T-cell (primary cell): ENCODE data around the gene MAST3. TPM values are rescaled to one million over a fixed set of nuclear protein-coding genes. Genes with fewer than 3 reads are reported as not detected.
A peak's percentile ranks its signal among the peaks of the same experiment; 100 is the strongest.

Experiments used
- ATAC-seq, 4 experiments: fragments of 200-7000 bp in 3 of 4; fragments of 150-1000 bp in 1 of 4; cut with Tn5 transposase; replicated peaks in 1 of 4; 1 replicate in 3 of 4; 2 replicates in 1 of 4; pipeline ENCODE4 v1.10.0; 2021; ENCODE audit warnings: moderate library complexity in 3 of 4, mild to moderate bottlenecking in 2 of 4, moderate number of reproducible peaks in 1 of 4
- CTCF ChIA-PET, 2 donors: fragments of 300-600 bp; sonication (Branson Sonifier 250); formaldehyde crosslinking; loops; one replicate each; lab custom pipeline; 2022; ENCODE audit warnings: antibody characterized with exemption in 2 of 2; lab: Charles Lee
- POLR2A ChIA-PET, 2 donors: fragments of 300-600 bp; sonication (Branson Sonifier 250); formaldehyde crosslinking; loops; one replicate each; lab custom pipeline; 2022; ENCODE audit warnings: antibody characterized with exemption in 2 of 2; lab: Charles Lee
- DNase-seq, 35 experiments: peaks; one replicate each; pipeline versions ENCODE4 v3.0.0 to v3.0.0-alpha.2; 2013 to 2023
- H3K27ac ChIP-seq: one replicate; pipeline ENCODE4 v1.5.1; 2013; ENCODE audit warnings: low read length
- H3K27me3 ChIP-seq, 2 experiments: replicated peaks in 1 of 2; 1 replicate in 1 of 2; 2 replicates in 1 of 2; pipeline versions ENCODE4 v1.6.1 to v1.7.0; 2013; ENCODE audit warnings: low read length in 1 of 2, mixed read lengths in 1 of 2; ENCODE audit not compliant: control insufficient read depth in 2 of 2, insufficient read depth in 2 of 2; ENCODE audit errors: extremely low read depth in 1 of 2
- H3K36me3 ChIP-seq, 2 donors: 1 replicate in 1 of 2; 2 replicates in 1 of 2; pipeline versions ENCODE4 v1.6.1 to v1.7.0; 2013; ENCODE audit warnings: low read length in 1 of 2; ENCODE audit not compliant: control insufficient read depth in 2 of 2, insufficient read depth in 1 of 2; ENCODE audit errors: extremely low read depth in 1 of 2
- H3K4me1 ChIP-seq, 2 experiments: 1 replicate in 1 of 2; 2 replicates in 1 of 2; pipeline versions ENCODE4 v1.6.1 to v1.7.0; 2013; ENCODE audit warnings: low read length in 2 of 2, mixed read lengths in 1 of 2; ENCODE audit not compliant: insufficient read depth in 2 of 2, control insufficient read depth in 1 of 2; ENCODE audit errors: extremely low read depth in 1 of 2
- H3K4me3 ChIP-seq, 2 donors: 1 replicate in 1 of 2; 2 replicates in 1 of 2; pipeline versions ENCODE4 v1.5.1 to v1.7.0; 2013; ENCODE audit warnings: mild to moderate bottlenecking in 2 of 2, low read length in 1 of 2, moderate library complexity in 1 of 2; ENCODE audit not compliant: control insufficient read depth in 1 of 2; ENCODE audit errors: extremely low read depth in 1 of 2
- H3K9me3 ChIP-seq: 2 replicates; pipeline ENCODE4 v1.7.0; 2013
- H3K27ac Mint-ChIP-seq, 2 donors: one replicate each; pipeline ENCODE4 v1.8.0; 2020 to 2021; ENCODE audit warnings: mild to moderate bottlenecking in 2 of 2, mixed read lengths in 2 of 2
- H3K27me3 Mint-ChIP-seq, 2 donors: one replicate each; pipeline ENCODE4 v1.8.0; 2021 to 2022; ENCODE audit warnings: mixed read lengths in 2 of 2
- H3K36me3 Mint-ChIP-seq: one replicate; pipeline ENCODE4 v1.8.0; 2021; ENCODE audit warnings: mixed read lengths
- H3K4me1 Mint-ChIP-seq, 3 donors: one replicate each; pipeline ENCODE4 v1.8.0; 2020 to 2022; ENCODE audit warnings: mixed read lengths in 3 of 3, mild to moderate bottlenecking in 1 of 3
- H3K4me3 Mint-ChIP-seq, 3 donors: one replicate each; pipeline ENCODE4 v1.8.0; 2020 to 2022; ENCODE audit warnings: mild to moderate bottlenecking in 3 of 3, mixed read lengths in 3 of 3, moderate library complexity in 3 of 3
- H3K9me3 Mint-ChIP-seq, 3 donors: one replicate each; pipeline ENCODE4 v1.8.0; 2020 to 2022; ENCODE audit warnings: mixed read lengths in 3 of 3
- whole genome bisulfite sequencing: methylation state at CpG from one replicate; pipeline ENCODE4 v1.1.5; 2013; ENCODE audit warnings: missing lambda C conversion rate; ENCODE audit not compliant: insufficient coverage; 5-methylcytosine and 5-hydroxymethylcytosine counted together
- total RNA-seq, 35 experiments: library from RNA in 6 of 35; stranded (reverse) in 6 of 35; fragments of 120-200 nt in 1 of 35; gene quantifications; one replicate each; pipeline versions ENCODE4 v1.2.1 to v1.2.4 and lab custom pipeline; 2013 to 2026

The MAST3 gene
- total RNA-seq, 5 donors from 2014 or later (not counting 1 experiment from before 2014, with no cell fraction given), result 42.0 to 60.2 (median 53.2) TPM

DNA sequence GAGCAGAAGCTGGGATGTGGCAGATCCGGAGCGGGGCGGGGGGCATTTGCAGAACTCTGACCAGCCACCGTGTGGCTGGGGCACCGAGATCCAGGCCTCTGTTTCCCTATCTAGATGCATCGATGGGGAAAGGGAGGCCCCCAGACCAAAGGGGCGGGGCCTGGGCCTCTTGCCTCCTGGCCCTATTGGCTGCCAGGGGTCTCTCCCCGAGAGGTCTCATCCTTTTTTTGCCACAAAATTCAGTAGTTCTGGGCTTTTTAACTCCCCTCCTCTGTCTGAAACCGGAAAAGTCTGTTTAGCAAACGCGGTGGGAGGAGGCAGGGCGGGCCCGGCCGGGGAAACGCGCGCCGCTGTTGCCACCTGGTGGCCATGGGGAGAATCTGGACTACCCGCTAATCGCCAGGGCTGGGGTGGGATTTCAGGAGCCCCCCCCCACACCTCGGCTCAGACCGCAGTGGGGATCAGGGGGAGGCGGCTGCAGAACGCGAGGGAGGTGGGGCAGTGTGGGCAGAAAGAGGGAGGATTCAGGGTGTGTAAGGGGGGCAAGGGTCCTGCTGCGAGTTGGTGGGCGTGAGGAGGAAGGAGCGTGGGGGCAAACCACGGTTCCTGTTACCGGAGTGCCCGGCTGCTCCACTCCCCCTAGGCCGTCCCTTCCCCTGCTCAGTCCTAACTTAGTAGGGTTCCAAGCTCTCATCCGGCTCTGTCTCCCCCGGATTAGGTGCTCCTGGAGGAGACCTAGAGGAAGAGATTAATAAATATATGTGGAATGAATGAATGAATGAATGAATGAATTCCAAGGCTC lies 39.2 kb upstream of the MAST3 start:
- no peaks in the 10 kb centered on the region for H3K9me3 ChIP-seq
- peak overlapping the region in 1 of 2 donors; percentile 19 for H3K4me3 ChIP-seq
- peak; percentile 90 to 95 (median 92) for ATAC-seq
- ChIA-PET CTCF (interaction anchor here (0.6 to 1.7 kb wide), 8 partner anchors 41 to 861 kb away, joined by 3 to 7 read pairs (median 4); partner anchors contain the start of genes ARRDC2 (in 1 of the 2) and COPE (in 1 of the 2)), POLR2A (no interaction called here)
- Mint-ChIP-seq H3K27me3 (no peaks in the 10 kb centered on the region), H3K36me3 (peaks cover 17% of the 10 kb centered on the region), H3K27ac (peak overlapping the region; percentile 79 to 82), H3K4me1 (peaks cover 15 to 17% (median 15%) of the 10 kb centered on the region in 3 donors), H3K9me3 (no peaks in the 10 kb centered on the region), H3K4me3 (peak overlapping the region in 2 of 3 donors; percentile 2 to 33)
- DNase-seq, result peak; percentile 66 to 90 (median 79)
- peak overlapping the region; percentile 71 for H3K27ac ChIP-seq
- 12% methylated on average over 12 of the region's 34 CpGs for WGBS
- peaks cover 2 to 22% of the 10 kb centered on the region in 2 experiments for H3K4me1 ChIP-seq
- H3K27me3 ChIP-seq, result no peaks in the 10 kb centered on the region
- H3K36me3 ChIP-seq, result peaks cover 4 to 28% of the 10 kb centered on the region in 2 donors

DNA sequence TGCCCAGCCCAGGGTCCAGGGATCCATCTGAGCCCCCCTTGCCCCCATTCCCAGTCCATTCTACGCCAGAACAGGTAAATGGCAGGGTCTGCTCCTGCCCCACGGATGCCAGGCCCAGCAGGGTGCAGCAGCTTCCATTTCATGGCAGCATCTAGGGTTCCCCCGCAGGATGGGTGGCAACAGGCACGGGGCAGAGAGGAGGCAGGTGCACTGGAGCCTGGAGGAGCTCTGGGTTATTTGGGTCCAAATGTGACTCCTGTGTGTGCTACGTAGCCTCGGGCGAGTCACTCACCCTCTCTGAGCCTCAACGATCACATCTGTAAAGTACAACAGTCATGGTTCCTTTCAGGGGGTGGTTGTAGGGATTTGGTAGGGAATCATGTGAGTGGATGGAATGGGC lies 38.3 kb upstream of the MAST3 start:
- DNase-seq, result no peak
- Histone ChIP-seq H3K27me3 (no peaks in the 10 kb centered on the region), H3K36me3 (peaks cover 4 to 32% of the 10 kb centered on the region in 2 donors), H3K27ac (no peak overlapping the region), H3K4me1 (peaks cover 0 to 18% of the 10 kb centered on the region in 2 experiments), H3K4me3 (no peak overlapping the region), H3K9me3 (no peaks in the 10 kb centered on the region)
- ATAC-seq, result no peak
- Mint-ChIP-seq H3K4me1 (peaks cover 11% of the 10 kb centered on the region in 3 donors), H3K27me3 (no peaks in the 10 kb centered on the region), H3K9me3 (no peaks in the 10 kb centered on the region), H3K27ac (no peak overlapping the region), H3K36me3 (peaks cover 19% of the 10 kb centered on the region), H3K4me3 (no peak overlapping the region)
- POLR2A ChIA-PET, result no interaction called here
- CTCF ChIA-PET, result interaction anchor here (0.5 to 1.1 kb wide), 6 partner anchors 44 to 860 kb away, joined by 3 to 6 read pairs (median 4); partner anchors contain the start of genes ARRDC2 (in 1 of the 2) and COPE (in 1 of the 2)
- WGBS, result 50% methylated on average over 2 of the region's 8 CpGs

DNA sequence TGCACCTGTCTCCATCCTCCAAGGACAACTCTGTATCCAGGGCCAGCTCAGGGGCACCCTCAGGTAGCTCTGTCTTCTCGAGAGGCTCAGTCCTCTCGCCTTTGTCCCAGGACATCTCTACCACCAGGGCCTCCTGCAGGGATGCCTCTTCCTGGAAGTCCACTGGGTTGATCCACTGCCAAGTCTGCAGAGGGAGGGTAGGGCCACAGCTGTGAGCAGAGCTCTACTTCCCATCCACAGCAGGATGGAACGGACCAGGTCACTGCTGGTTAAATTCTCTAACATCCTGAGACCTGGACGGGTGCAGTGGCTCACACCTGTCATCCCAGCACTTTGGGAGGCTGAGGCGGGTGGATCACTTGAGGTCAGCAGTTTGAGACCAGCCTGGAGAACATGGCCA lies 37.7 kb upstream of the MAST3 start:
- Mint-ChIP-seq H3K4me1 (peaks cover 11% of the 10 kb centered on the region in 3 donors), H3K4me3 (no peak overlapping the region), H3K9me3 (no peaks in the 10 kb centered on the region), H3K27me3 (no peaks in the 10 kb centered on the region), H3K36me3 (peaks cover 22% of the 10 kb centered on the region), H3K27ac (no peak overlapping the region)
- no peak overlapping the region for H3K4me3 ChIP-seq
- no peaks in the 10 kb centered on the region for H3K9me3 ChIP-seq
- no peak for ATAC-seq
- 100% methylated on average over 4 of the region's 5 CpGs for WGBS
- DNase-seq, result no peak
- peaks cover 4 to 32% of the 10 kb centered on the region in 2 donors for H3K36me3 ChIP-seq
- no peak overlapping the region for H3K27ac ChIP-seq
- H3K4me1 ChIP-seq, result peaks cover 0 to 18% of the 10 kb centered on the region in 2 experiments
- CTCF ChIA-PET, result interaction anchor here in 1 of 2 donors (0.6 to 1.6 kb wide), 3 partner anchors 53 to 201 kb away, joined by 3 to 8 read pairs (median 6); no protein-coding TSS in a partner anchor
- no peaks in the 10 kb centered on the region for H3K27me3 ChIP-seq
- POLR2A ChIA-PET, result no interaction called here

DNA sequence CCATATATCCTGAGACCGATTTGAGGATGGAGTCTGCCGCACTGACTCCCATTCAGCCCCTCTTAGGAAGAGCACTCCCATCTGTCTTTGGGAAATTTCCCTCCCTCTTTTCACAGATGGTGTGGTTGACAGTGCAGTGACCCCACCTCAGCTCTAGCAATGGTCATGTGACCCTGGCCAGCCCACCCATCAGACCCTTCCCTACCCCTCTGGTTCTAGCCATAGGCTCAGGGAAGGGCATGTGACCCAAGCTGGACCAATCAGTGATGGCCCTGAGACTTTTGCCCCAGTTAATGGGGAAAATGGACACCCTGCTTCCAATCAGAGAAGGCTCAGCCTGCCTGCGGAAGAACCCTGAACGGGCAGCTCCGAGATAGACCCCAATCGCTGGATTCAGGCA lies 37.1 kb upstream of the MAST3 start:
- ATAC-seq (no peak), DNase-seq (no peak)
- H3K27me3 Mint-ChIP-seq, result no peaks in the 10 kb centered on the region
- no peak overlapping the region for H3K27ac Mint-ChIP-seq
- CTCF ChIA-PET, result interaction anchor here in 1 of 2 donors (1.3 to 1.6 kb wide), 2 partner anchors 53 to 122 kb away, joined by 3 to 8 read pairs; no protein-coding TSS in a partner anchor
- no peak overlapping the region for H3K4me3 Mint-ChIP-seq
- Histone ChIP-seq H3K27me3 (no peaks in the 10 kb centered on the region), H3K36me3 (peaks cover 4 to 36% of the 10 kb centered on the region in 2 donors), H3K4me1 (peaks cover 0 to 18% of the 10 kb centered on the region in 2 experiments), H3K4me3 (no peak overlapping the region), H3K9me3 (no peaks in the 10 kb centered on the region), H3K27ac (no peak overlapping the region)
- peaks cover 26% of the 10 kb centered on the region for H3K36me3 Mint-ChIP-seq
- 93% methylated on average over 3 of the region's 6 CpGs for WGBS
- no peaks in the 10 kb centered on the region for H3K9me3 Mint-ChIP-seq
- POLR2A ChIA-PET, result no interaction called here
- peaks cover 11% of the 10 kb centered on the region in 3 donors for H3K4me1 Mint-ChIP-seq

DNA sequence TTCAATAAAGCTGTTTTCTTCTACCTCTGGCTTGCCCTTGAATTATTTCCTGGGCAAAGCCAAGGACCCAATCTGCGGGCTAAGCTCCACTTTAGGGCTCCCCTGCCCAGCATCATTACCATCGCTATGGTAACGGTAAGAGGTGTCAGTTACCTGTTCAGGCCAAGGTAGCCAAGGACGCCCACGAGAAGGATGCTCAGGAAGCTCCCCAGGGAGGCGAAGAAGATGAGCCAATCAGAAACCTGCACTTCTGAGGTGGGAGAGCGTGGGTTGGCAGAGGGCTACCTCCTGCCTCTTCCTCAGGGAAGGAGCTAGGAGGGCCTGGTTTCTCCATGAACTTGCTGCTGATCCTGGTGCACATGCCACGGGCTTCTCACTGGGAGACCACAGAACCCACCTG lies 35.5 kb upstream of the MAST3 start:
- Mint-ChIP-seq H3K27ac (no peak overlapping the region), H3K4me3 (no peak overlapping the region), H3K4me1 (peaks cover 11% of the 10 kb centered on the region in 3 donors), H3K27me3 (no peaks in the 10 kb centered on the region), H3K36me3 (peaks cover 26% of the 10 kb centered on the region), H3K9me3 (no peaks in the 10 kb centered on the region)
- ChIA-PET CTCF (no interaction called here), POLR2A (interaction anchor here in 1 of 2 donors (0.5 kb wide), 1 partner anchor 38 kb away, joined by 3 read pairs; no protein-coding TSS in a partner anchor)
- Histone ChIP-seq H3K27ac (no peak overlapping the region), H3K4me1 (peaks cover 0 to 18% of the 10 kb centered on the region in 2 experiments), H3K4me3 (no peak overlapping the region), H3K36me3 (peaks cover 9 to 41% of the 10 kb centered on the region in 2 donors), H3K9me3 (no peaks in the 10 kb centered on the region), H3K27me3 (no peaks in the 10 kb centered on the region)
- WGBS, result 88% methylated on average over 7 of the region's 8 CpGs
- ATAC-seq (no peak), DNase-seq (no peak)

DNA sequence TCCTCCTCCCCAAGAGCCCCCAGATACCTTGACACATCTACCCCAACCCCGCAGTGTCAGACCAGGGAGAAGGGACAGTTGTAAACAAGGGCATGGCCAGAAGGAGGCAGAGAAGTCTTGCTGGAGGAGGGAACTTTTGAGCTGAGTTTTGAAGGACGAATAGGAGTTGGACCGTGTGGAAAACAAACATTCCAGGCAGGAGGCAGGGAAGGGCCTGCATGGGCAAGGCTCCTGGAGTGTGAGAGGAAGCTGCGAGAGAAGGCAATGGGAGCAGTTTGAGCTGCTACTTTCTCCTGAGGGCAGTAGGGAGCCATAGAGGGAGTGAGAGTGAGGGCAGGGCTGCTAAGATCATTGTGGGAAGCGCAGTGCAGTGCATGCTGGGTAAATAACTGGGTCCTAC lies 34.1 kb upstream of the MAST3 start:
- Mint-ChIP-seq H3K36me3 (peaks cover 26% of the 10 kb centered on the region), H3K4me1 (peaks cover 3 to 4% (median 3%) of the 10 kb centered on the region in 3 donors), H3K4me3 (no peak overlapping the region), H3K27ac (no peak overlapping the region), H3K27me3 (no peaks in the 10 kb centered on the region), H3K9me3 (no peaks in the 10 kb centered on the region)
- Histone ChIP-seq H3K27ac (no peak overlapping the region), H3K4me3 (no peak overlapping the region), H3K9me3 (no peaks in the 10 kb centered on the region), H3K27me3 (no peaks in the 10 kb centered on the region), H3K36me3 (peaks cover 9 to 44% of the 10 kb centered on the region in 2 donors), H3K4me1 (peaks cover 0 to 7% of the 10 kb centered on the region in 2 experiments)
- WGBS, result 96% methylated on average over 3 of the region's 5 CpGs
- POLR2A ChIA-PET, result no interaction called here
- DNase-seq (peak in 13 of 35 experiments; percentile 12 to 55 (median 20)), ATAC-seq (peak in 2 of 4 experiments; percentile 30 to 33)
- CTCF ChIA-PET, result no interaction called here
